OCI-LY1 (cell line): ENCODE data around the gene CYP3A4.

Experiments used
- H2AFZ ChIP-seq: fragments of 200-600 bp; sonication (generic), shearing (Covaris generic); 2 replicates; pipeline ENCODE4 v1.6.0; 2014; ENCODE audit warnings: antibody characterized with exemption, mild to moderate bottlenecking, low read length
- H3F3A ChIP-seq: fragments of 200-600 bp; sonication (generic), shearing (Covaris generic); 2 replicates; pipeline ENCODE4 v1.6.0; 2014; ENCODE audit warnings: mild to moderate bottlenecking, antibody characterized with exemption, low read length, moderate library complexity; ENCODE audit not compliant: insufficient read depth
- H3K27ac ChIP-seq: fragments of 200-600 bp; sonication (generic); 2 replicates; pipeline ENCODE4 v1.5.1; 2014; ENCODE audit warnings: low read length, mixed run types, mild to moderate bottlenecking, low read depth; ENCODE audit not compliant: poor library complexity, severe bottlenecking
- H3K27me3 ChIP-seq: fragments of 200-600 bp; sonication (generic); 2 replicates; pipeline ENCODE4 v1.6.0; 2014; ENCODE audit warnings: antibody characterized with exemption, mild to moderate bottlenecking, low read length, moderate library complexity; ENCODE audit not compliant: insufficient read depth
- H3K36me3 ChIP-seq: fragments of 200-600 bp; sonication (generic); 2 replicates; pipeline ENCODE4 v1.6.1; 2014; ENCODE audit warnings: mild to moderate bottlenecking, antibody characterized with exemption, low read length, moderate library complexity, mixed read lengths; ENCODE audit not compliant: insufficient read depth
- H3K4me1 ChIP-seq: fragments of 200-600 bp; sonication (generic); 2 replicates; pipeline ENCODE4 v1.5.1; 2014; ENCODE audit warnings: mild to moderate bottlenecking, low read length, moderate library complexity; ENCODE audit not compliant: insufficient read depth, severe bottlenecking
- H3K4me2 ChIP-seq: fragments of 200-600 bp; sonication (generic), shearing (Covaris generic); 2 replicates; pipeline ENCODE4 v1.6.1; 2014; ENCODE audit warnings: low read length
- H3K4me3 ChIP-seq: fragments of 200-600 bp; sonication (generic); 2 replicates; pipeline ENCODE4 v1.5.1; 2014; ENCODE audit warnings: low read length, low read depth, mild to moderate bottlenecking, mixed read lengths; ENCODE audit not compliant: poor library complexity, severe bottlenecking
- H3K79me2 ChIP-seq: fragments of 200-600 bp; shearing (Covaris generic); 2 replicates; pipeline ENCODE4 v1.6.1; 2016; ENCODE audit warnings: mixed run types, low read length, mixed read lengths; ENCODE audit not compliant: insufficient read depth
- H3K9ac ChIP-seq: fragments of 200-600 bp; sonication (generic), shearing (Covaris generic); 2 replicates; pipeline ENCODE4 v1.6.1; 2014; ENCODE audit warnings: mild to moderate bottlenecking, low read length, mixed read lengths
- H3K9me2 ChIP-seq: fragments of 200-600 bp; sonication (generic), shearing (Covaris generic); 2 replicates; pipeline ENCODE4 v1.6.1; 2014; ENCODE audit warnings: low read depth, mild to moderate bottlenecking, low read length, mixed read lengths
- H3K9me3 ChIP-seq: fragments of 200-600 bp; shearing (Covaris generic); 2 replicates; pipeline ENCODE4 v1.6.1; 2014; ENCODE audit warnings: low read length, mixed read lengths
- H4K20me1 ChIP-seq: fragments of 200-600 bp; sonication (generic), shearing (Covaris generic); 2 replicates; pipeline ENCODE4 v1.6.0; 2016; ENCODE audit warnings: mild to moderate bottlenecking, low read length; ENCODE audit not compliant: insufficient read depth
- CTCF ChIP-seq: fragments of 200-600 bp; sonication (generic), shearing (Covaris generic); IDR thresholded peaks from 2 replicates; pipeline ENCODE4 v1.5.1; 2017; ENCODE audit warnings: mild to moderate bottlenecking, antibody characterized with exemption, low read length, moderate library complexity, mixed read lengths
- EZH2 ChIP-seq: fragments of 200-600 bp; sonication (generic), shearing (Covaris generic); IDR thresholded peaks from 2 replicates; pipeline ENCODE4 v1.8.0; 2017; ENCODE audit warnings: borderline replicate concordance, mixed run types, mild to moderate bottlenecking, antibody characterized with exemption, low read length, moderate library complexity, mixed read lengths

The CYP3A4 gene

GRCh38 chr7:99829524-99830160 is 45.7 kb upstream of the CYP3A4 start:
- no peak overlapping the region for H2AFZ ChIP-seq
- no peaks in the 10 kb centered on the region for H3F3A ChIP-seq
- no peaks in the 10 kb centered on the region for H3K9me3 ChIP-seq
- H3K4me2 ChIP-seq = no peak overlapping the region
- H3K27me3 ChIP-seq = no peaks in the 10 kb centered on the region
- no peak for TF ChIP-seq EZH2
- no peak for TF ChIP-seq CTCF
- no peaks in the 10 kb centered on the region for H4K20me1 ChIP-seq
- no peaks in the 10 kb centered on the region for H3K79me2 ChIP-seq
- H3K4me3 ChIP-seq = no peak overlapping the region
- H3K9ac ChIP-seq = no peak overlapping the region
- H3K4me1 ChIP-seq = no peaks in the 10 kb centered on the region
- H3K36me3 ChIP-seq = no peaks in the 10 kb centered on the region
- no peak overlapping the region for H3K27ac ChIP-seq
- no peaks in the 10 kb centered on the region for H3K9me2 ChIP-seq

GRCh38 chr7:99828811-99829210 is 44.8 kb upstream of the CYP3A4 start:
- Histone ChIP-seq H3K9ac (no peak overlapping the region), H3K27me3 (no peaks in the 10 kb centered on the region), H3K4me3 (no peak overlapping the region), H3K79me2 (no peaks in the 10 kb centered on the region), H4K20me1 (no peaks in the 10 kb centered on the region), H2AFZ (no peak overlapping the region), H3K9me2 (no peaks in the 10 kb centered on the region), H3K36me3 (no peaks in the 10 kb centered on the region), H3K27ac (no peak overlapping the region), H3K4me2 (no peak overlapping the region), H3K4me1 (no peaks in the 10 kb centered on the region), H3F3A (no peaks in the 10 kb centered on the region), H3K9me3 (no peaks in the 10 kb centered on the region)
- TF ChIP-seq CTCF (no peak), EZH2 (no peak)

GRCh38 chr7:99827040-99827778 is 43.2 kb upstream of the CYP3A4 start:
- TF ChIP-seq CTCF = no peak
- TF ChIP-seq EZH2 = no peak
- Histone ChIP-seq H3K9me3 (no peaks in the 10 kb centered on the region), H3K27me3 (no peaks in the 10 kb centered on the region), H3K4me3 (no peak overlapping the region), H3K4me2 (no peak overlapping the region), H3K4me1 (no peaks in the 10 kb centered on the region), H2AFZ (no peak overlapping the region), H3F3A (no peaks in the 10 kb centered on the region), H3K27ac (no peak overlapping the region), H3K36me3 (no peaks in the 10 kb centered on the region), H3K9ac (no peak overlapping the region), H3K9me2 (no peaks in the 10 kb centered on the region), H4K20me1 (no peaks in the 10 kb centered on the region), H3K79me2 (no peaks in the 10 kb centered on the region)
